K562 (cell line): Measurements from ENCODE around the gene MYRIP. TPM values are rescaled to one million over a fixed set of nuclear protein-coding genes. Genes with fewer than 3 reads are reported as not detected.

Source experiments
- ATAC-seq: fragments of 200-7000 bp; cut with Tn5 transposase; 3 replicates; pipeline ENCODE4 v1.9.1; 2020; ENCODE audit warnings: moderate library complexity
- BruUV-seq: library from RNA; stranded (reverse); fragments of 400-500 nt; replicated peaks from 2 replicates; lab custom pipeline; 2021; lab: Mats Ljungman, UMichigan
- CTCF ChIA-PET: fragments of 300-600 bp; formaldehyde crosslinking; extraction: SDS; loops from one replicate; lab custom pipeline; 2021; ENCODE audit warnings: low intra/inter-chr PET ratio; lab: Yijun Ruan, JAX
- POLR2A ChIA-PET: fragments of 300-600, 350-650 bp; sonication (Branson Sonifier 250); formaldehyde crosslinking; extraction: SDS; loops from one replicate; lab custom pipeline; 2021; ENCODE audit warnings: antibody characterized with exemption, inconsistent platforms; lab: Yijun Ruan, JAX
- DNase-seq, 4 experiments: peaks; one replicate each; pipeline versions ENCODE4 v3.0.0 to v3.0.0-alpha.2; 2011 to 2018; ENCODE audit warnings: low spot score in 3 of 4, mixed read lengths in 3 of 4; ENCODE audit errors: extremely low read depth in 1 of 4
- FAIRE-seq: peaks from 2 replicates; lab custom pipeline; 2011; peaks lifted over from hg19 to GRCh38; lab: Jason Lieb, UNC
- H2AFZ ChIP-seq: 2 replicates; pipeline ENCODE4 v1.6.0; 2011; ENCODE audit warnings: low read depth, low read length, control low read depth, inconsistent platforms
- H3K27ac ChIP-seq: fragments of 200-600 bp; 3 replicates; pipeline ENCODE4 v1.8.0; 2011; ENCODE audit warnings: low read depth, mild to moderate bottlenecking, control low read depth, inconsistent platforms, low read length, moderate library complexity, mixed read lengths; ENCODE audit errors: extremely low read depth
- H3K27me3 ChIP-seq, 2 experiments: fragments of 300-600 bp in 1 of 2; 2 replicates in 1 of 2; 3 replicates in 1 of 2; pipeline versions ENCODE4 v1.6.0 to v1.8.0; 2011; ENCODE audit warnings: inconsistent platforms in 2 of 2, low read length in 2 of 2, mild to moderate bottlenecking in 1 of 2, mixed read lengths in 1 of 2, moderate library complexity in 1 of 2; ENCODE audit not compliant: control insufficient read depth in 2 of 2, insufficient read depth in 2 of 2
- H3K36me3 ChIP-seq: fragments of 300-600 bp; 3 replicates; pipeline ENCODE4 v1.8.0; 2011; ENCODE audit warnings: mild to moderate bottlenecking, low read length, inconsistent platforms; ENCODE audit not compliant: control insufficient read depth, insufficient read depth
- H3K4me1 ChIP-seq, 2 experiments: fragments of 200-600 bp in 1 of 2; replicated peaks in 1 of 2; 2 replicates in 1 of 2; 3 replicates in 1 of 2; pipeline versions ENCODE4 v1.5.1 to v1.8.0; 2011; ENCODE audit warnings: inconsistent platforms in 2 of 2, low read length in 2 of 2, mild to moderate bottlenecking in 1 of 2, mixed read lengths in 1 of 2, moderate library complexity in 1 of 2; ENCODE audit not compliant: control insufficient read depth in 2 of 2, insufficient read depth in 2 of 2
- H3K4me2 ChIP-seq: 2 replicates; pipeline ENCODE4 v1.6.1; 2011; ENCODE audit warnings: low read length, control low read depth, inconsistent platforms, mixed read lengths; ENCODE audit not compliant: insufficient read depth
- H3K4me3 ChIP-seq: fragments of 200-600 bp; sonication (generic), shearing (Covaris generic); 2 replicates; pipeline ENCODE4 v1.5.1; 2016; ENCODE audit warnings: control low read depth, inconsistent platforms
- H3K79me2 ChIP-seq: fragments of 200-600 bp; 3 replicates; pipeline ENCODE4 v1.8.0; 2011; ENCODE audit warnings: low read length, inconsistent platforms; ENCODE audit not compliant: control insufficient read depth, insufficient read depth
- H3K9ac ChIP-seq, 2 experiments: 2 replicates each; pipeline versions ENCODE4 v1.6.0 to v1.6.1; 2011; ENCODE audit warnings: low read depth in 2 of 2, low read length in 2 of 2, control low read depth in 1 of 2, inconsistent platforms in 1 of 2, mild to moderate bottlenecking in 1 of 2, mixed read lengths in 1 of 2; ENCODE audit not compliant: insufficient read depth in 1 of 2
- H3K9me1 ChIP-seq: one replicate; pipeline ENCODE4 v1.6.0; 2011; ENCODE audit warnings: inconsistent platforms, mild to moderate bottlenecking, low read length, moderate library complexity; ENCODE audit not compliant: control insufficient read depth, insufficient read depth
- H3K9me3 ChIP-seq: replicated peaks from 2 replicates; pipeline ENCODE4 v1.5.1; 2011; ENCODE audit warnings: low read depth, low read length, inconsistent platforms; ENCODE audit not compliant: control insufficient read depth, insufficient read depth
- H4K20me1 ChIP-seq: replicated peaks from 2 replicates; pipeline ENCODE4 v1.6.1; 2011; ENCODE audit warnings: low read length, inconsistent platforms, mixed read lengths; ENCODE audit not compliant: control insufficient read depth, insufficient read depth
- ATF1 ChIP-seq, 2 experiments: fragments of 450-650 bp in 1 of 2; IDR thresholded peaks; 2 replicates each; pipeline ENCODE4 v1.6.1; 2016; ENCODE audit warnings: missing compliant biosample characterization in 1 of 2, missing genetic modification characterization in 1 of 2
- DPF2 ChIP-seq: fragments of 450-650 bp; IDR thresholded peaks from 2 replicates; pipeline ENCODE4 v1.6.1; 2016
- MEF2D ChIP-seq: conservative IDR thresholded peaks from 2 replicates; pipeline ENCODE4 v1.6.1; 2016; ENCODE audit warnings: low read depth, missing genetic modification characterization, missing compliant biosample characterization
- STAG1 ChIP-seq: sonication (generic); formaldehyde crosslinking; IDR thresholded peaks from 2 replicates; pipeline ENCODE4 v1.5.0; 2020; ENCODE audit warnings: missing genetic modification reagents, borderline replicate concordance
- XRCC4 ChIP-seq: IDR thresholded peaks from one replicate; pipeline ENCODE4 v1.6.1; 2011; ENCODE audit not compliant: insufficient read depth, insufficient read length; ENCODE audit errors: extremely low read depth
- ZNF324 ChIP-seq: fragments of 250-450 bp; sonication (Bioruptor Pico); IDR thresholded peaks from 2 replicates; pipeline ENCODE4 v1.4.0; 2020; ENCODE audit warnings: mild to moderate bottlenecking
- ZNF668 ChIP-seq: fragments of 250-450 bp; sonication (Bioruptor Pico); IDR thresholded peaks from 2 replicates; pipeline ENCODE4 v1.8.0; 2022; ENCODE audit warnings: mild to moderate bottlenecking, inconsistent platforms
- WGBS: fragments of 100-300 bp; shearing (Covaris generic); methylation state at CpG from one replicate; pipeline ENCODE4 v1.1.6; 2016; ENCODE audit warnings: low coverage, mixed read lengths; ENCODE audit not compliant: insufficient coverage; ENCODE audit errors: missing lambda C conversion rate; 5-methylcytosine and 5-hydroxymethylcytosine counted together
- in situ Hi-C: fragments of 300-500 bp; cut with MboI; formaldehyde crosslinking; loops from 4 replicates; pipeline ENCODE4 v1.15.0; 2018; ENCODE audit warnings: inconsistent platforms, mixed read lengths
- intact Hi-C: fragments of 100-400 bp; cut with micrococcal nuclease; formaldehyde crosslinking; loops from 2 replicates; pipeline ENCODE4 v1.14.2; 2022
- polyA plus RNA-seq, 8 experiments: library from polyadenylated mRNA; depleted of rRNA in 4 of 8; stranded (reverse) in 5 of 8; unstranded in 3 of 8; fragments of >200 nt; fragmentation: Nextera tagmentation in 2 of 8; fragmentation: Illumina TruSeq in 1 of 8; extraction: Ambion mirVana in 2 of 8; extraction: Trizol in 1 of 8; gene quantifications; 2 replicates each; pipeline versions ENCODE4 v1.2.1 to v1.2.3, GENCODE V29; 2011 to 2014; ENCODE audit warnings: inconsistent platforms in 1 of 8, missing spikeins in 1 of 8
- total RNA-seq, 7 experiments: library from RNA; depleted of rRNA in 6 of 7; stranded (reverse); fragments of >200 nt in 6 of 7; fragmentation: Illumina TruSeq in 2 of 7; extraction: Trizol in 2 of 7; gene quantifications; 2 replicates each; pipeline versions ENCODE4 v1.2.1 to v1.2.3, GENCODE V29; 2011 to 2021; ENCODE audit warnings: low replicate concordance in 1 of 7

MYRIP gene
- total and polyA plus RNA-seq, 9 of the 15 experiments (the other 6 are each of a cell fraction or from before 2014, with no cell fraction given) = 0.03 to 0.12 TPM; not detected in 7

DNA sequence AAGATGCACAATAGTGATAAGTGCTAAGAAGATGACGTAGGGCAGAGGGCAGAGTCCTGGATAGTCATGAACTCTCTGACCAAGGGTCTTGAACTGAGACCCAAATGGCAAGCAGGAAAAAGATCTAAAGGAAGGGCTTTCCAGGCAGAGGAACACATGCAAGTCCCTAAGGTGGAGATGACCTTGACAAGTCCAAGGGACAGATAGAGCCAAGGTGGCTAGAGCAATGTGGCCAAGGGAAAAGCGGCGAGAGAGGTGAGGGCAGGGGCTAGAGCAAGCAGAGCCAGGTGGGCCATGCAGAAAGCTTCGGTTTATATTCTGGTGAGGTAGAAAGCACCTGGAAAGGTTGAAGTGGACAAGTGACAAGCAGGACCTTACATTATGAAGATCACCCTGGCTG lies 414.4 kb downstream of the MYRIP start:
- no peak for DNase-seq
- no peak for ATAC-seq
- CTCF ChIA-PET = no interaction called here
- H3K36me3 ChIP-seq = no peaks in the 10 kb centered on the region
- no peaks in the 10 kb centered on the region for H3K9me3 ChIP-seq
- intact Hi-C loops = no loop called here
- no peaks in the 10 kb centered on the region for H3K79me2 ChIP-seq
- peaks cover 3 to 24% of the 10 kb centered on the region in 2 experiments; a peak in 2 of 5 replicates for H3K27me3 ChIP-seq
- FAIRE-seq = no peak
- in situ Hi-C loops = no loop called here
- no peak overlapping the region for H3K4me3 ChIP-seq
- no peak overlapping the region for H3K9ac ChIP-seq
- POLR2A ChIA-PET = interaction anchor here (1.3 kb wide), 1 partner anchor 14 kb away, joined by 3 read pairs; no protein-coding TSS in a partner anchor
- H3K4me1 ChIP-seq = no peaks in the 10 kb centered on the region
- TF ChIP-seq ZNF668 (CRISPR knock-in tag) = no peak
- TF ChIP-seq MEF2D (tag) = no peak
- TF ChIP-seq STAG1 (CRISPR knock-in tag) = no peak
- no peak for TF ChIP-seq DPF2
- no peak for TF ChIP-seq ATF1 (CRISPR knock-in tag; IDR thresholded peaks at IDR 0.05)
- TF ChIP-seq ATF1 (tag; IDR thresholded peaks at IDR 0.05) = 0 out of 2 replicates have a peak, but pooled peaks have one; percentile 10
- no peak for TF ChIP-seq XRCC4
- no peak for TF ChIP-seq ZNF324 (CRISPR knock-in tag)
- TF ChIP-seq, all 486 proteins: peak for 1
- H3K9me1 ChIP-seq = no peaks in the 10 kb centered on the region
- H4K20me1 ChIP-seq = no peaks in the 10 kb centered on the region
- no peak overlapping the region for H2AFZ ChIP-seq
- no TSS peak for BruUV-seq
- no peak overlapping the region for H3K4me2 ChIP-seq
- 14% methylated on average over 4 of the region's 4 CpGs for WGBS
- H3K27ac ChIP-seq = no peak overlapping the region
